Hematopoietic multipotent progenitor cell (in vitro differentiated cells): ENCODE results near the gene TXNDC11. TPM values are rescaled to one million over a fixed set of nuclear protein-coding genes. Genes with fewer than 3 reads are reported as not detected.

ENCODE experiments used
- DNase-seq, 3 donors: peaks; one replicate each; pipeline ENCODE4 v3.0.0-alpha.2; 2011 to 2015; ENCODE audit warnings: low read depth in 2 of 3, low spot score in 2 of 3
- small RNA-seq: library from RNA; depleted of rRNA; stranded (forward); fragments of <200 nt; gene quantifications from one replicate; pipeline ENCODE3, GENCODE V24; 2012
- total RNA-seq: library from RNA; depleted of rRNA; stranded (reverse); fragments of >200 nt; gene quantifications from one replicate; pipeline ENCODE4 v1.2.3, GENCODE V29; 2012

TXNDC11 gene
- total RNA-seq, 1 donor, result 35.0 TPM

GRCh38 chr16:11632455-11632939, 110.2 kb downstream of the TXNDC11 start:
- no peak for DNase-seq

- DNase-seq, result no peak
These were observed 111.4 kb downstream of the TXNDC11 start for GRCh38 chr16:11631214-11631613.

- DNase-seq, result no peak
These were observed 111.9 kb downstream of the TXNDC11 start for GRCh38 chr16:11630768-11631056.

GRCh38 chr16:11630046-11630767, 112.5 kb downstream of the TXNDC11 start:
- no peak for DNase-seq

Small RNAs within 50 kb of the gene (small RNA-seq; reads per million reads assigned to genes)
- gene RF00017, result not detected

Other genes with a start within 250 kb of the TXNDC11 start
- gene LITAF, start 155.9 kb downstream of the TXNDC11 start, total RNA-seq, result 79.4 TPM
- gene SNN, start 74.4 kb downstream of the TXNDC11 start, total RNA-seq, result 15.3 TPM
- gene ZC3H7A, start 54.4 kb upstream of the TXNDC11 start, total RNA-seq, result 24.5 TPM
- gene RSL1D1, start 108.7 kb upstream of the TXNDC11 start, total RNA-seq, result 49.8 TPM
- gene GSPT1, start 173.1 kb upstream of the TXNDC11 start, total RNA-seq, result 20.5 TPM
- 8.6 TPM for gene NPIPB2, start 199.2 kb upstream of the TXNDC11 start, total RNA-seq
- 0.27 TPM for gene TNFRSF17, start 222.4 kb upstream of the TXNDC11 start, total RNA-seq
- 20.5 TPM for gene SNX29, start 233.9 kb upstream of the TXNDC11 start, total RNA-seq